Bone marrow (tissue), 2 donors: Measurements from ENCODE around the gene TOMT.

Experiments used
- DNase-seq, 2 donors: peaks; one replicate each; lab custom pipeline; 2025; lab: John Stamatoyannopoulos, UW

The TOMT gene

DNA sequence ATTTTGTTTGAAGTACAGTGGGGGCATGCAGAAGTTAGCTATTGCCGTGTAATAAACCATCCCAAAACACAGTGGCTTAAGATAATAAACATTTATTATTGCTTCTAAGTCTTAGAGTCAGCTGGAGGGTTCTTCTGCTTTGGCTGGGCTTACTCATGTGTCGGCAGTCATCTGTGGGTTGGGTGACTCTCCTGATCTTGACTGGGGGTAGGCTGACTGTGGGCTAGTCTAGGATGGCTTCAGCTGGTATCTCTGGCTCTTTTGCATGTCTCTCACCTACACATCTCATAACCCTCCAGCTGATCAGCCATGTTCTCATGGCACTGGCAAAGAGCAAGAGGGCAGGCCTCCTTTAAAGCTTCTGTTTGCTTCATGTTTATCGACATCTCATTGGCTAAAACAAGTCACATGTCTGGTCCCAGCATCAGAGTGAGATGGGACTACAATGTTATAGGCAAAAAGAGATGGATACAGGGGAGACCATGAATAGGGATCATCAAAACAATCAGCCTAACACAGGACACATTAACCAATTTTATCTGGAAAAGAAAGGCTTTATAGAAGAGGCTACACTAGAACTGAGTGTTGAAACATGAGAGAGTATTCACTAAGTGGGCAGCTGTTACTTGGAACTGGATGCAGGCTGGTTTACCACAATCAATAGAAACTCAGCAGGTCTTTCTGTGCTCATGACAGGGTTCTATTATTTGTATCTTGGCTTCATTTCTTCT is 19.9 kb upstream of the TOMT start:
- no peak for DNase-seq

DNA sequence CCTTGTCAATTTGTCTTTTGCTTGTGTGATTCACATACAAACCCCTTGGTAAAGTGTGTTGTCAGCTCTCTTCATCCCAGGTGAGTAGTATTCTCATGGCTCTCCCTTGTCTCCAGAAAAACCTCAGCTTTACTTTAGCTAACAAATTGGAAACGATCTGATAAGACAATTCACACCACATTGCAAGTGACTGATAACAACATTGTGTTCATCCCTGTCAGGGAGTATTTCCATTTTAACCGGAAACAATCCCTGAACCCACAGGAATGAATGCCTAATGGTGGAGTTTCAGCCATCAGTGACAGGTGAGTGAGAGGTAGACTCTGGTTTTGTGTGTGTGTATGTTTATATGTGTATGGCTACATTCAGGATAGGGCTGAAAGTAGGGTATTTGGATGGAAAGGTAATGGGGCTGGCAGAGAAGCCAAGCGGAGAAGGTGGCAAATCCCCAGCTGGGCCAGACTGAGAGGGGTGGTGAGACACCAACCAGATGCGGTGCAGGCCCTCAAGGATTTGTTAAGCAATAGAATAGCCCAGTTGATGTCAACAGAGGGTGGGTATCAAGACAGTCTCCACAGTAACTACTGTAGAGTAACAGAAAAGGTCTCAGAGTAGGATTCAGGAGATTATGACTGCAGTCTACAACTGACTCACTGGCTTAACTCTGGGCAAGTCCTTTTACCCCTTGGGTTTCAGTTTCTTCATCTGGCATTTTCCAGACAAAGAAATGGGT is 17.5 kb upstream of the TOMT start:
- DNase-seq, result no peak

DNA sequence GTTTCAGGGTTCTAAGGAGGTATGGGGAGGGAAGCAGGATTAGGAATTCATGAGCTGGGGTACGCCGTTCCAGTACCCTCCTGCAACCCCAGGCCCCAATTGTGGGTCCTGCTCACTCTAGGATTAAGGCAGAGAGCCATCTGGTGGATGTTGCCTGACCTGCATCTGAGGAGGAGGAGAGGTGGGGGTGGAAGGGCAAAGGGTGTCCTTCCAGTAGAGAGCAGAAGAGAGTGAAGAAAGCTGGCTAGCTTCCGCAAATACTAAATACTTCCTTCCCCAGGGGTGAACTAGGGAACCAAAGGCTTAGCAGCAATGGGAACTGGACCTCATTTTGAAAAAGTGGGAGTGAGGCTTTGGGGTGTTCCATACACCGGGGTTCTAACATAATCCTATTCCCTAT is 14.4 kb upstream of the TOMT start:
- peak; percentile 28 to 79 for DNase-seq

DNA sequence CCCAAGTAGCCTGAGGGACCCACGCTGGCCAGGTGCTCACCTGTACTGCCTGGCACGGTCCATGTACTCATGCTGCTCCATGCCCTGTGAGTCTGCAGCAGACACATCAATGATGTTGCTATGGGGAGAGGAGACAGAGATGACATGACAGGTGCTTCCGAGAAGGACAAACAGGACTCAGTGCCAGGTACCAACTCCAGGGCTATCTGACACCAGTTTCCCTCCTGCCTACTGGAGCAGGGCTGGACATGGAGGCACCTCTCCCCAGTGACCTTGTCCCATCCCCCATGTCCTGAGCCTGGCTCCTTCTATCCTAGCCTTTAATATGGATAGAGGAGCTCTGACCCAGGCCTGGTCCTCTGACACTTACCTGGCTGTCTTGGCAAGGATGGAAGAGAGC is 7.0 kb upstream of the TOMT start:
- DNase-seq, result no peak

DNA sequence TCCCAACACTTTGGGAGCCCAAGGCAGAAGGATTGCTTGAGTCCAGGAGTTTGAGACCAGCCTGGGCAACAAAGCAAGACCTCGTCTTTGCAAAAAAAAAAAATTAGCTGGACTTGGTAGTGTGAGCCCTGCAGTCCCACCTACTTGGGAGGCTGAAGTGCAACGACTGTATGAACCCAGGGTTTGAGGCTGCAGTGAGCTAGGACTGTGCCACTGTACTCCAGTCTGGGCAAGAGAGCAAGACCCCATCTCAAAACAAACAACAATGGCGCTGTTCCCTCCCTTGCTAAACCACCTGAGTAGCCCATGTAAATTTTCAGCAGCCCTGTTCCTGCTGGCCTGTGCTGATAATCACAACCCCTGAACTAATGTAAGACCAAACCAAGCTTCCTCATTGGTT is 5.7 kb upstream of the TOMT start:
- no peak for DNase-seq

DNA sequence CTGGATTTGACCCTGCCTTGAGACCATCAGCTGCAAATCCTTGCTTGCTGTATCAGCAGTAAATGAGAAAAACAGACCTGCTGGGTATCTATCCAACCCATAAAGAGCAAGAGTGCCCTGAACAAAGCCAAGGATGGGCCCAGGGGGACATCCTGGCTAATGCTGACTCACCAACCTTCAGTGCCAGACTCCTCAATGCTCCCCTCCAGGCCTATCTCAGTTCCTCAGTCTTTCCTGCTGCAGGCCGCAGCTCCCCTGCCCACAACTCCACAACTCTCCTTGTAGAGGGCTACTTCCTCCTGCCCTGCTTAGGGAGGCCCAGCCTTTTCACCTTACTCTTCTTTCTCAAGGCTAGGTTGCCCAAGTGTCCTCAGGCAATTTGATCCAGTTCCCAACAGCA is 5.3 kb upstream of the TOMT start:
- DNase-seq, result peak in 1 of 2 donors; percentile 98

DNA sequence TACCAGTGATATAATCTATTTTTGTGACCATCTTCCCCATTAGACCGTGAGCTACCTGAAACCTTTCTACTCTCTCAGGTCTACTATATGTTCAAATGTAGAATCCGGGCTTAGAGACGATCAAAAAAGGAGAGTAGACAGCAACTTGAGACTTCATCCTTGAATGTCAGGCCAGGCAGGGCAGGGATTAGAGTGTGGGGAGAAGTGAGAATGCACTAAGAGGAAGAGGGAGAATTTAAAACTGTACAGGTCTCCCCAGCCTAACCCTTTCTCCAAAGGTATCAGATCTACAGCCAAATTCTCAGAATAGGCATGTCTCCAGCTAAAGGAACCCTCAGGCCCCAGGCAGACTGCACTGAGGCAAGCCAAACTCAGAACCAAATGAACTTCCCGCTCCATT is 3.6 kb upstream of the TOMT start:
- DNase-seq, result no peak

DNA sequence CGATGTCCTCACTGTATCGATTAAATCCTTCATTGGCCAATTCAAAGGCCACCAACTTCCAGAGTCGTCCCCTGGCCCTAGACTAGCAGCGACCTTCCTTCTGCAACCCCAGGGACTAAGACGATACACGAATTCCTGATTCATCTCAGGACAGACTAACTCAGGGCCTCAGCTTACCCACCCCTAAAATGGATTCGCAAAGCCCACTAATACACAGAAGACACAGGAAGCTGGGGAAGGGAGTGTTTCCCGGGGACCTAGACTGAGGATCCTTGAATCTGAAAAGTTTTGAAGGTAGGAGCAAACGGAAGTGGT is 3.1 kb upstream of the TOMT start:
- no peak for DNase-seq

DNA sequence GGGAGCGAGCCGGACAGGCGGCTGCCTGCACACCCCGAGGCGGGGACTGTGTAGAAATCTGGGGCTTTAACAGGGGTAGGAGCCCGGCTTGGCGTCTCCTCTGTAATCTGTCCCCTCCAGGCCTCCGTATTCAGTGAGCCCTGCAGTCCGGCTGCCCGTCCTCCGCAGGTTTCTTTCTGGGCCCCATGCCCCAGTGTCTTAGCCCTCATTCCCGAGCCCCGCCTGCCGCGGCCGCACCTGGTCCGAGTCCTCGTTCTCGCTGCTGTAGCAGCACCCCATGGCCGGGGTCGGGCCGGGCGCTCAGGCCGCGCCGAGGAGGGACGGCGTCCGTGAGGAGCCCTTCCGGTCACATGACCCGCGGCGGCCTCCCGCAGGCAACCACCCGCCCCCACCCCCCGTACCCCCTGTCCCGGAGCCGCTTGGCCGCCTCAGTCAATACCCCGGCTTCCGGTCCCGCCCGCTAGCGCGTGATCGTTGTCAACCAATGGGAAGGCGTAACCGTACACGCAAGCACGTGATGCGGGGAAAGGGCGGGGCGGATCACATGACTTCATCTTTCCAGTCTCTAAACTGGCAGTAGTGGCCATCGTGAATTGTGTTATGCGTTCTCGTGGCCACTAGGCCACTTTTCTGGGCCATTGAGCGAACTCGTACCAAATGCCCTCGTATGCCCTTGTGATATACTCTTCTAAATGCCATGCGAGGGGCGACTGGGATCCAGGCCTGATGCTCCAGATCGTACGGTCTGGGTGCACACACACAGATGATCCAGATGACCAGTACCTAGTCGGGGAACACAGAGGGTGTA is 2.6 kb upstream of the TOMT start, which contains the start of gene LAMTOR1:
Gene LAMTOR1 (minus strand): TSS at position 352 of the 808 bp plus-strand sequence. CDS start 73 bp downstream, at position 279.
- DNase-seq, result peak; percentile 92 to 96

DNA sequence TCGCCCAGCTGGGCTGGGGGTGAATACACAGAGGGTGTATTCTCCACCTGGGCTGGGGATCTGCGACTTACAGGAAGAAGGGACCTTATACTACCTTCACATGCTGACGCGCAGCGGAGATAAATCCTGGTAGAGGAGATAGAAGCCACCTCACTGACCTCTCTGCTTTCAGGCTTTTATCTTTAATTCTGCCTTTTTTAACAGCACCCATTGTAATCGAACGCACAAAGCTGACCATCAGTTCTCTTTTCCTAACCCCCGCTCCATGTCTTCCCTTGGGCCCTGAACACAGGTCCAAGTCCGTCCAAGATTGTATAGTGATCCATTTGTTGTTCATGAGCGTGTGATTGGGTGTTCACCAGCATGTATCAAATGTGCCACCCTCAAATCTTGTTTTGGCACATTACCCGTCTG is 2.0 kb upstream of the TOMT start:
- no peak for DNase-seq

DNA sequence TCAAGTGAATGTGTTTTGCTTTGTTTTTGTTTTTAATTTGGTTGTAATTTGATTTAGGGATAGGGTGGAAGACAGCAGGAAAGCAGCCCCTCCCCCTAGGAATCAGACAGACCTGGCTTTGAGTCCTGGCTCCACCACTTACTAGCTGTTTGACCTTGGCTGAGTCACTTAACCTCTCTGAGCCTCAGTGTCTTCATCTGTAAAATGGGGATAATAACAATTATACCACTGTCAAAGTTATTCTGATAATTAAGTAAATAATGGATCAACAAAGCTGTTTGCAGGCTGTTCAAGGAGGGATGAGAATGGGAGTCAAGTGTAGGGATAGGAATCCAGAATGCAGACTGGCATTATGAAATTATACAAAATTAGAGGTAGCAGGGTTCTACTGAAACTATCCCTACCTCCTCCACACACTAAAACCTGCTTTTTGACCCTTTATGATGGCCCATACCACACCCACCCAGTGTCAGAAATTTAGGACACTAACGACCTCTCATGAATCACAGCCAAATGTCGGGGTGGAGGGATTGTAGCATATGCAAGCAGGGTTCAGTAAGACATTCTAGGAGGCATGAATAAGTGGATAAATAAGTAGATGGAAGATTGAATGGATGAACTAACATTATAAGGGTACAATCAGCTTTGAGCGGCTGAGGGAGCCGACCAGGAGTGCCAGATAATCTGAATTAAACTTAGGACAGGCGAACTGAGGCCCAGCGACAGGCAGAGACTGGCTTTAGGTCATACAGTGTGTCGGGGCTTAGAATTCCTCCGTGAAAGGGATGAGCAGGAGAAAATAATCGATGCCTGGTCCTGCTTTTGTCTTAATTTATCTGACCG is 5.8 kb downstream of the TOMT start:
- no peak for DNase-seq

DNA sequence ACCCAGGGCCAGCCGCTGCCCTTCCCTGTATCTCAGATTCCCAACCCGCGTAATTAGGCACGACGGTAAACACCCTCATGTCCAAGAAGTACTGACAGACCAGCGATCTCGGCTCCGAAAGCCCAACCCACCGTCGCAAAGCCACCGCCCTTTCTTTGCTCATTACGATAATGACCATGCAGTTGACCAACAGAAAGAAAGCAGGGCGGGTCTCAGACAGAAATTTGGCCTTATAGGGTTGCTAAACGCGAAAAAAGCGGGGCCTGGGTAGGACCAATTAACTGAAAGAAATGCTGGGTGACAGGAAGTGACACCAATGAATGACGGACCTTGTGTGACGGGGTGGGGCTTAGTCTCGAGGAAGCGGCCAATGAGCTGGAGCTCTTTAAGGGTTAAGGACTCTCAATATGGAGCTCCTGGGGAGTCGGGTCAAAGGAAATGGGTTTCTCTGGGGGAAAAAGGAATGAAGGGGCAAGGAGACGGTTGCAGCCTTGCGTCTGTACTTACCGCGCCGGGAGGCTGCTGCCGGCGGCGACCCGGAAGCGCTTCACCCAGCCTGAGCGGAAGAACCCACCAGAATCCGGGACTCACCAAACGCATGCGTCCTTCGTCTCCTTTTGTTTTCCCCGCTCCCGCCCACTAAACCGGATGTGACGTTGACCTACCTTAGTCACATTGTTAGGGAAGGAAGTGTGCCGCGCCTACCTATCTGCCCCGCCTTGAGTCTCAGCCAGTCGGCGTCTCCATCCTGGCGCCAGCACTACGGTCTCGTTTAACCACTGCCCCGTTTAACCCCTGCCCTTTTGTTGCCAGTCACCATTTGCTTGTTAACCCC is 6.6 kb downstream of the TOMT start, which contains the start of gene ANAPC15:
Gene ANAPC15 (minus strand): TSS at position 553 of the 835 bp plus-strand sequence. CDS start 1,419 bp downstream, outside the sequence.
- peak; percentile 91 to 97 for DNase-seq

DNA sequence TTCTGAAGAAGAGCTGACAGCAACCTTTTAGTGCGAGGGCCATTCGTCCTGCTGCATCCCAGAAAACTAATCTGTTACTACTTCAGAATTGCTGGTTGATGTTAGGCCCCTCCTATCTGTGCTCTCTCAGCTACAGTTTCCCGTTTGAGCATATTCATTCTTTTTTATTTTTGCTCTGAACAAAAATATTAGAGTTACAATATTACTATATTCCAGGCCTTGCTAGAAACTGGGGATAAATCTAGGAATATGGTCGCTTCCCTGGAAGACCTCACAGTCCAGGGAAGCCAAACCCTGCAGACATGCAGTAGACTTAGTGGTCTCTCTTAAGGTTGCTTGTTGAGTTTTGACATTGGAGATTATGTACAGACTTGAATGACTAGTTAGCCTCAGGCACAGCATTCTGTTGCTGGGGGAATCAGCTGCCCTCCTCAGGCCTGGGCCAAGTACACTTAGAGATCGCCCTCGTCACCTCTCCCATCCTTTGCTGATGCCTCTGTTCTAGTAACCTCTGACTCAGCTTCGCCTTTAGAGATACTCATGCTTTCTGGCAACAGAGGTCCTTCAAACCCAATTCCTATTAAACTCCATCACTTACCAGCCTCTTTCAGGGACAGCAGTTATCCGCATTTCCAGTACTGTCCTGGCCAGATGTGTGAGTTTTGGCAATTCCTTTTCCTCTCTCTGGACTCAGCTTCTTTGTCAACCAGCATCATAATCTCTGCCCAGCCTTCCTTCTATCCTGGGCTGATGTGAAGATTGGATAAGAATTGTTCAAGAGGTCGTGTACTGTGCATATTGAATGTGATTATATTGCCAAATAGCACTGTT is 7.5 kb downstream of the TOMT start:
- DNase-seq, result no peak

DNA sequence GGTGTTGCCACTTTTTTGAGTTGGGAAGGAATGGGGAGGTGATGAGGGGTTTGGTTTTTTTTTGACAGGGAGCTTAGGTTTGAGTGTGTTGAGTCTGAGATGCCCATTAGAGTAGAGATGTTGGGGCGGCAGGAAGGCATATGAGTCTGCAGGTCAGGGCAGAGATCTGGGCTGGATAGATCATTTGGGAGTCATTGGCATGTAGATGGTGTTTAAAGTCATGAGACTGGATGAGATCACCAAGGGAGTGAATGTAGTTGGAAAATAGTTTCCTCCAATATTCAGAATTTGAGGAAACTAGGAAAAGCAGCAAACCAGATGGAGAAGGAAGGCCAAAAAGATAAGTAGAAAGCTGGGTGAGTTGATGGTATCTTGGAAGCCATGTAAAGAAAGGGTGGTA is 8.8 kb downstream of the TOMT start:
- no peak for DNase-seq

DNA sequence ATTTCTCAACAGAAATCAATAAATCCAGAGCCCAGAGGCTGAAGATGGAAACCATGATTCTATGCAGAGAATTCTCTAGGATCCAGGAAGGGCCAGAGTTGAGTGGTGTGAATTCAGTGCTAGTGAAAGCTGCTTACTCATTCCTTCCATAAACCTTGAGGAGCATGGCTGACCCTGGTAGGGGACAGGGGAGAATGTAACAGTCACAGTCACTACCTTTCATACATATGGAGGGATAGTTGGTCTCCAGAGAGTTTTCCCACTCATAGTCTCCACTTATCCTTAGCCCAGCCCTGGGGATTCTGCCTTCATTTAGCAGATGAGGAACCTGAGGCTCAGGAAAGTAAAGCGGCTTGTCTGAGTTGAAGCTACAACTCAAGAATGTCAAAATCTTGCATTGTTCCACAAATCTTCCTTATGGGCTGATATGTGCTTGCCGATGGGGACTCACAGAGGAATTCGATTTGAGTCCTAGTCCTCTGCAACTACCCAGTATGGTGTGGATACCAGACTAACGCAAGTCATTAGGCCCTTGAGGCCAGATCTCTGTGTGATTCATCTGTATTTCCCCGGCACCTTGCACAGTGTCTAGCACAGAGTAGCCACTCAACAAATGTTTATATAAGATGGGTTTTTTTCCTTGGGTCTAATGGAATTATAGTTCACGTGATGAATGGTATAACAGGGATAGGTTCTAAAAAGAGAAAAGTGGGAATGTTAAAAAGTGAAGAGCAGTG is 10.5 kb downstream of the TOMT start:
- no peak for DNase-seq

DNA sequence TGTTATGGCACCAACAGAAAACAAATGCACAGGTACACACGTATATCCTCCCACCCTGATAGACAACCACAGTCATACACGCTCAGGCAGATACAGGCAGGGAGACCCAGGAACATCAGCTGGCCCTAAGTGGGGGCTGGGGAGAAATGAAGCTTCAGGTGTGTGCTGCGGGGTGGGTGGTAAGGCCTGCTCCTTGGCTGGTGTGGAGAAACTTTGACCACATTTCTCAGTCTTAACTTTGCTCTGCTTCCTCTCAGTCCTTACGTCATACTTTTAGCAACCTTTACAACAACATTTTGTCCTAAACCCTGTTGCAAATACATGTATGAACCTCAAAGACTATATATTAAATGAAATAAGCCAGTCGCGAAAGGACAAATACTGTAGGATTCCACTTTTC is 13.5 kb downstream of the TOMT start:
- no peak for DNase-seq

DNA sequence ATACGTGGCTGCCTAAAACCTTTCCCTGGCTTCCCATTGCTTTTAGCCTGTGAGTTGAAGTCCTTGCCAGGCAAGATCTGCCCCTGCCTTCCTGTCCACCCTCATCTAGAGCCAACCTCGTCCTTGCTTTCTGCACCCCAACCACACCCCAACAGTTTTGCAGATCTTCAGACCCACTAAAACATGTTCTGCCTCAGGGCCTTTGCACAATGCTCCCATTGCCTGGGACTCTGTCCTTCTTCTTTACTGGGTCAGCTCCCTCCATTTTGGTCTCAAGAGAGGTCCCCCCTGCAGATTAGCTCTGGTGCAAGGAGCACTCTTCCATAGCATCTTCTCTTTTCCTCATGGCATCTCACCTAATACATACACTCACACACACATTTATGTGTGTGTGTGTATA is 15.2 kb downstream of the TOMT start:
- no peak for DNase-seq

DNA sequence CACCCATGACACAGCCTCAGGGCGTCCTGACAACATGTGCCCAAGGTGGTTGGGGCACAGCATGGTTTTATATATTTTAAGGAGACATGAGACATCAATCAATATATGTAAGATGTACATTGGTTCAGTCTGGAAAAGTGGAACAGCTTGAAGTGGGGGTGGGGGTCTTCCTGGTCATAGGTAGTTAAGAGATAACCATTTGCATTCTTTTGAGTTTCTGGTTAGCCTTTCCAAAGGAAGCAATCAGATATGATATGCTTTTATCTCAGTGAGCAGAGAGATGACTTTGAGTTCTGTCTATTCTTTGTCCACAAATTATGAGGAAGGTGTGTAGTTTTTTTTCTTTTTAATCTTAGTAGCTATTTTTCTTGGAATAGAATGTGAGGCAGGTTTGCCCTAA is 16.9 kb downstream of the TOMT start:
- DNase-seq, result no peak

DNA sequence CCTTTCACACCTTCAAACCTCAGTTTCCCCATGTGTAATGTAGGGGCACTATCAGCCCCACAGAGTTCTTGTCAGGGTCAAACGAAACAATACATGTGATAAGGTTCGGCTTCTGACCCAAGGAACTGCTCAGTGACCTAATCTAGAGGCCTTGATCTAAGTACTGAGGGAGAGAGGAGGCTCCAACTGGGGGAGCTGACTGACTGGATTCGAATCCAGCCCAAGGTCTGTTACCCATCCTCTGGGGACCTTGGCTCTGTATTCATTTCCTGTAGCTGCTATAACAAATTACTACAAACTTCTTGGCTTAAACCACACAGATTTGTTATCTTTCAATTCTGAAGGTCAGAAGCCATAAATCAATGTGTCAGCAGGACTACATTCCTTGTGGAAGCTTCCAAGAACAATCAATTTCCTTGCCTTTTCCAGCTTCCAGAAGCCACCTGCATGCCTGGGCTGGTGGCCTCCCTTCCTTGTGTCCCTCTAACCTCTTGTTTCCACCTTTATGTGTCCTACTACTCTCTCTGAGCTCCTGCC is 17.5 kb downstream of the TOMT start:
- DNase-seq, result no peak
